Tibial nerve (tissue), 3 donors: ENCODE measurements around the gene MALRD1.

ENCODE experiments used
- POLR2A ChIP-seq, 2 donors: fragments of 450-650 bp; IDR thresholded peaks; one replicate each; pipeline ENCODE4 v1.6.1; 2017; ENCODE audit warnings: antibody characterized with exemption in 2 of 2, mild to moderate bottlenecking in 2 of 2, moderate library complexity in 2 of 2
- TF ChIP-seq, protein P1 (sequence below), 5 experiments: fragments of 200-600 bp in 3 of 5; fragments of 450-650 bp in 2 of 5; sonication (generic) in 3 of 5; IDR thresholded peaks; one replicate each; pipeline ENCODE4 v1.5.1; 2016 to 2019; ENCODE audit warnings: antibody characterized with exemption in 5 of 5, mild to moderate bottlenecking in 3 of 5, moderate library complexity in 2 of 5

DNA sequence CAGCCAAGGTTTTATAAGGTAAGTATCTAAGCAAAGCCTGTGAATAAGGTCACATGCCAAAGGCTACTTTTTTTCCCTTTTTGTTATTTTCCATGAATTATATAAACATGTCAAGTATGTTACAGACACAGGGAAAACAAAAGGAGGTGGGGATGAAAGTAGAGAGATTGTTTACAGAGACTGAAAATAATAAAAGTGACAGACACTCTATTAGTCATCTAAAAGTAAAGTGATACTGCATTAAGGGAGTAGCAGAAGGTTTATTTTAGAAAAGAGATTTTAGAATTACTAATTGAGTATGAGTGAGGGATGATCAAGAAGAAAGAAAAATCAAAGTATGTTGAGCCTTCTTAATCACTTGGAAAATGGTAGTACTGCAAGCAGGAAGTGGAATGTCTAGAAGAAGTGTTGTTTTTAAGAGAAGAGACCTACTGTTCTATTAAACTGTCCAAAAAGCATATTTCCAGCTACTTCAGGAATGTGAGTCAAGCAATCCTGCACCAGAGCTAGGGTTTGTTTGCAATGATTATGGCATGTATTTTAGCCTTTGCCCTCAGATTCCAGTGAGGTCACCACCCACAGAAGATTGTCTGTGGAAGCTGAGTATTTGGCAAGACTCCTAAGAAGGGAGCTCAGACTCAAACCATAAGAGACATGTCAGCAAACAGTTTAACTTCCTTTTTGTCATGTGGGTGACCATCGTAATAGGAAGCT lies 589.7 kb downstream of the MALRD1 start:
- TF ChIP-seq, protein P1, sequence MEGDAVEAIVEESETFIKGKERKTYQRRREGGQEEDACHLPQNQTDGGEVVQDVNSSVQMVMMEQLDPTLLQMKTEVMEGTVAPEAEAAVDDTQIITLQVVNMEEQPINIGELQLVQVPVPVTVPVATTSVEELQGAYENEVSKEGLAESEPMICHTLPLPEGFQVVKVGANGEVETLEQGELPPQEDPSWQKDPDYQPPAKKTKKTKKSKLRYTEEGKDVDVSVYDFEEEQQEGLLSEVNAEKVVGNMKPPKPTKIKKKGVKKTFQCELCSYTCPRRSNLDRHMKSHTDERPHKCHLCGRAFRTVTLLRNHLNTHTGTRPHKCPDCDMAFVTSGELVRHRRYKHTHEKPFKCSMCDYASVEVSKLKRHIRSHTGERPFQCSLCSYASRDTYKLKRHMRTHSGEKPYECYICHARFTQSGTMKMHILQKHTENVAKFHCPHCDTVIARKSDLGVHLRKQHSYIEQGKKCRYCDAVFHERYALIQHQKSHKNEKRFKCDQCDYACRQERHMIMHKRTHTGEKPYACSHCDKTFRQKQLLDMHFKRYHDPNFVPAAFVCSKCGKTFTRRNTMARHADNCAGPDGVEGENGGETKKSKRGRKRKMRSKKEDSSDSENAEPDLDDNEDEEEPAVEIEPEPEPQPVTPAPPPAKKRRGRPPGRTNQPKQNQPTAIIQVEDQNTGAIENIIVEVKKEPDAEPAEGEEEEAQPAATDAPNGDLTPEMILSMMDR (IDR thresholded peaks at IDR 0.05), result no peak
- TF ChIP-seq POLR2A (IDR thresholded peaks at IDR 0.05), result no peak
